ENCODE data around the gene SYT3. TPM values are rescaled to one million over a fixed set of nuclear protein-coding genes. Genes with fewer than 3 reads are reported as not detected.

SYT3 gene
- total RNA-seq, 1 donor from 2014 or later: 2.5 TPM

DNA sequence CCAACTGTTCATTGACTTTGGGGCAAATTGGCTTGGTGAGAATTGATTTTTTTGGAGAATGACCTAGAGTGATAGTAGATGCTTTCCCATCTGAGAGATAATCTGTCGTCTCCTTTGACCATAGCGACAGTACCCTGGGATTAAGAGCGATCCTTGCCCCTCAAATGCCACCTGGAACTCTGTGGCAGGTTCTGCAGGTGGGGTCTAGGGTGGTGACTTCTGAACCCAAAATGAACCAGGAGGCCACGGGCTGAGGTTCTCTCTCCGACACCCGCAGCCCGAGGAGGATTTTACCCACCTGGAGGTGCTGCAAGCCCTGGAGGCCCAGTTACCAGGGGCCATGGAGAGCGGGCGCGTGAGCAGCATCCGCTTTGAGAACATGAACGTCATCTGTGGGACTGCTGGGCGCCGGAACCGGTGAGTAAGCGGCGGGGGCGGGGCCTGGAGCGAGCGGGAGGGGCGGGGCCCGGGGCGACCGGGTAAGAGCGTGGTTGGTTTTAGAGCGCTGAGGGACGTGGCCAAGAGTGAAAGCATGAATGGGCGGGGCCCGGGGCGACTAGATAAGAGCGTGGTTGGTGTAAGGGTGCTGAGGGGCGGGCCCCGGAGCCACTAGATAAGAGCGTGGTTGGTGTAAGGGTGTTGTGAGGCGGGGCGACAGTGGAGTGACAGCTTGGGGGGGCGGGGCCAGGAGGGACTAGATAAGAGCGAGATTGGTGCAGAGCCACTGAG is 18.2 kb upstream of the SYT3 start:
- Histone ChIP-seq H3K36me3 (no peaks in the 10 kb centered on the region), H3K4me3 (peak overlapping the region; percentile 20 to 34), H3K27me3 (peaks cover 6% of the 10 kb centered on the region), H3K9me3 (no peaks in the 10 kb centered on the region), H3K27ac (no peak overlapping the region), H3K4me1 (peaks cover 19% of the 10 kb centered on the region)
- intact Hi-C loops (cut with DNase I): no loop called here
- DNase-seq (ENCODE audit: extremely low spot score in 2 of 2): peak in 1 of 2 donors; percentile 94
- TF ChIP-seq POLR2A (IDR thresholded peaks at IDR 0.05): no peak
- no peak for TF ChIP-seq POLR2AphosphoS5 (IDR thresholded peaks at IDR 0.05; ENCODE audit: insufficient read depth in 1 of 2, low read depth in 1 of 2)
- TF ChIP-seq, protein P1, sequence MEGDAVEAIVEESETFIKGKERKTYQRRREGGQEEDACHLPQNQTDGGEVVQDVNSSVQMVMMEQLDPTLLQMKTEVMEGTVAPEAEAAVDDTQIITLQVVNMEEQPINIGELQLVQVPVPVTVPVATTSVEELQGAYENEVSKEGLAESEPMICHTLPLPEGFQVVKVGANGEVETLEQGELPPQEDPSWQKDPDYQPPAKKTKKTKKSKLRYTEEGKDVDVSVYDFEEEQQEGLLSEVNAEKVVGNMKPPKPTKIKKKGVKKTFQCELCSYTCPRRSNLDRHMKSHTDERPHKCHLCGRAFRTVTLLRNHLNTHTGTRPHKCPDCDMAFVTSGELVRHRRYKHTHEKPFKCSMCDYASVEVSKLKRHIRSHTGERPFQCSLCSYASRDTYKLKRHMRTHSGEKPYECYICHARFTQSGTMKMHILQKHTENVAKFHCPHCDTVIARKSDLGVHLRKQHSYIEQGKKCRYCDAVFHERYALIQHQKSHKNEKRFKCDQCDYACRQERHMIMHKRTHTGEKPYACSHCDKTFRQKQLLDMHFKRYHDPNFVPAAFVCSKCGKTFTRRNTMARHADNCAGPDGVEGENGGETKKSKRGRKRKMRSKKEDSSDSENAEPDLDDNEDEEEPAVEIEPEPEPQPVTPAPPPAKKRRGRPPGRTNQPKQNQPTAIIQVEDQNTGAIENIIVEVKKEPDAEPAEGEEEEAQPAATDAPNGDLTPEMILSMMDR (IDR thresholded peaks at IDR 0.05): no peak

DNA sequence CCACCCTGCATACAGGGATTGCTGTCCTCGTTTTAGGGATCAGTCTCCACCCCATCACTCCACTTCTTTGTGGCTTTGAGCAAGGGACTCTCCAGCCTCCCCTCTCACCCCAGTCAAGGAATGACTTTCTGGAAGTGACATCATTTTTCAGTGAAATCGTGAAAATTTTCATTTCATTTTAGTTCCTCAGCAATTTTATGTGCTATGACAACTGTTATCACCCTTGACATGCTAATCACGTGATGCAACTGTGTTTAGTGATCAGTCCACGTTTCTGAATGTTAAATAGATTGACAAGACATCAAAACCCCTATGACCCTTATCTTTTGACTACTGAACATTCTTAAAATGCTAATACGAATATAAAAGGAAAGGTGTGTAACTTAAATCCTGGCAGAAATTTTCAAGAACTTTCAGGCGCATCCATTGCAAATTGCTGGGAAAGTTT is 17.6 kb upstream of the SYT3 start:
- peaks cover 6% of the 10 kb centered on the region for H3K27me3 ChIP-seq
- H3K9me3 ChIP-seq: no peaks in the 10 kb centered on the region
- H3K36me3 ChIP-seq: no peaks in the 10 kb centered on the region
- no peak overlapping the region for H3K27ac ChIP-seq
- intact Hi-C loops (cut with DNase I): no loop called here
- peaks cover 19% of the 10 kb centered on the region for H3K4me1 ChIP-seq
- TF ChIP-seq, protein P1 (IDR thresholded peaks at IDR 0.05): no peak
- TF ChIP-seq POLR2A (IDR thresholded peaks at IDR 0.05) (no peak), POLR2AphosphoS5 (IDR thresholded peaks at IDR 0.05; ENCODE audit: insufficient read depth in 1 of 2, low read depth in 1 of 2) (no peak)
- H3K4me3 ChIP-seq: no peak overlapping the region
- no peak for DNase-seq (ENCODE audit: extremely low spot score in 2 of 2)

GRCh38 chr19:50654882-50655281 is 15.2 kb upstream of the SYT3 start:
- TF ChIP-seq POLR2AphosphoS5 (IDR thresholded peaks at IDR 0.05; ENCODE audit: insufficient read depth in 1 of 2, low read depth in 1 of 2): no peak
- TF ChIP-seq, protein P1 (IDR thresholded peaks at IDR 0.05): no peak
- TF ChIP-seq POLR2A (IDR thresholded peaks at IDR 0.05): no peak
- intact Hi-C loops (cut with DNase I): no loop called here

DNA sequence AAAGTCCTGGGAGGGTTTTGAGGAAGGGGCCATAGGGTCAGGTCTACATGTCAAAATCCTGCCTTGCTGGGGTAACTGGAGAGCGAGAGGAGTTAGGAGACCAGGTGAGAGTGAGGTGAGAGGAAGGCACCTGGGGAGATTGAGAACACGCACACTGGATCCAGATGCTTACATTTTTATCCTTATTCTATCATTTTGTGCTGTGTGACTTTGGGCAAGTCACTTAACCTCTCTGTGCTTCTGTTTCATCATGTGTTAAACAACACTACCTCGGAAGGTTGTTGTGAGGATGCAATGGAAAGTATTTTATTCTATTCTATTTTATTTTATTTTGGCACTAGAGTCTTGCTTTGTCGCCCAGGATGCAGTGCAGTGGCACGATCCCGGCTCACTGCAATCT is 13.0 kb upstream of the SYT3 start:
- no peaks in the 10 kb centered on the region for H3K9me3 ChIP-seq
- DNase-seq (ENCODE audit: extremely low spot score in 2 of 2): no peak
- H3K27me3 ChIP-seq: no peaks in the 10 kb centered on the region
- no peak overlapping the region for H3K27ac ChIP-seq
- TF ChIP-seq POLR2A (IDR thresholded peaks at IDR 0.05): no peak
- TF ChIP-seq POLR2AphosphoS5 (IDR thresholded peaks at IDR 0.05; ENCODE audit: insufficient read depth in 1 of 2, low read depth in 1 of 2): no peak
- TF ChIP-seq, protein P1 (IDR thresholded peaks at IDR 0.05): no peak
- intact Hi-C loops (cut with DNase I): no loop called here
- H3K36me3 ChIP-seq: no peaks in the 10 kb centered on the region
- H3K4me1 ChIP-seq: peaks cover 1% of the 10 kb centered on the region
- H3K4me3 ChIP-seq: no peak overlapping the region

More at GRCh38 chr19:50654882-50655281, 15.2 kb upstream of the SYT3 start:
- Histone ChIP-seq H3K27me3 (peaks cover 2% of the 10 kb centered on the region), H3K9me3 (no peaks in the 10 kb centered on the region), H3K4me1 (peaks cover 19% of the 10 kb centered on the region), H3K4me3 (no peak overlapping the region), H3K27ac (no peak overlapping the region), H3K36me3 (no peaks in the 10 kb centered on the region)
- DNase-seq (ENCODE audit: extremely low spot score in 2 of 2): no peak

- no peaks in the 10 kb centered on the region for H3K36me3 ChIP-seq
- no peak overlapping the region for H3K27ac ChIP-seq
- H3K9me3 ChIP-seq: no peaks in the 10 kb centered on the region
- intact Hi-C loops (cut with DNase I): no loop called here
- H3K4me3 ChIP-seq: no peak overlapping the region
- no peak for DNase-seq (ENCODE audit: extremely low spot score in 2 of 2)
- peaks cover 3% of the 10 kb centered on the region for H3K27me3 ChIP-seq
- TF ChIP-seq, protein P1 (IDR thresholded peaks at IDR 0.05): no peak
- TF ChIP-seq POLR2AphosphoS5 (IDR thresholded peaks at IDR 0.05; ENCODE audit: insufficient read depth in 1 of 2, low read depth in 1 of 2) (no peak), POLR2A (IDR thresholded peaks at IDR 0.05) (no peak)
- H3K4me1 ChIP-seq: no peaks in the 10 kb centered on the region
Observed at GRCh38 chr19:50651174-50651573, 11.5 kb upstream of the SYT3 start.
